GM21619 (cell line): ENCODE results near the gene COL27A1.

Experiments used
- ATAC-seq: cut with Tn5 transposase; IDR thresholded peaks from one replicate; pipeline ENCODE4 v1.9.1; 2021; ENCODE audit not compliant: unreplicated experiment

COL27A1 gene

DNA sequence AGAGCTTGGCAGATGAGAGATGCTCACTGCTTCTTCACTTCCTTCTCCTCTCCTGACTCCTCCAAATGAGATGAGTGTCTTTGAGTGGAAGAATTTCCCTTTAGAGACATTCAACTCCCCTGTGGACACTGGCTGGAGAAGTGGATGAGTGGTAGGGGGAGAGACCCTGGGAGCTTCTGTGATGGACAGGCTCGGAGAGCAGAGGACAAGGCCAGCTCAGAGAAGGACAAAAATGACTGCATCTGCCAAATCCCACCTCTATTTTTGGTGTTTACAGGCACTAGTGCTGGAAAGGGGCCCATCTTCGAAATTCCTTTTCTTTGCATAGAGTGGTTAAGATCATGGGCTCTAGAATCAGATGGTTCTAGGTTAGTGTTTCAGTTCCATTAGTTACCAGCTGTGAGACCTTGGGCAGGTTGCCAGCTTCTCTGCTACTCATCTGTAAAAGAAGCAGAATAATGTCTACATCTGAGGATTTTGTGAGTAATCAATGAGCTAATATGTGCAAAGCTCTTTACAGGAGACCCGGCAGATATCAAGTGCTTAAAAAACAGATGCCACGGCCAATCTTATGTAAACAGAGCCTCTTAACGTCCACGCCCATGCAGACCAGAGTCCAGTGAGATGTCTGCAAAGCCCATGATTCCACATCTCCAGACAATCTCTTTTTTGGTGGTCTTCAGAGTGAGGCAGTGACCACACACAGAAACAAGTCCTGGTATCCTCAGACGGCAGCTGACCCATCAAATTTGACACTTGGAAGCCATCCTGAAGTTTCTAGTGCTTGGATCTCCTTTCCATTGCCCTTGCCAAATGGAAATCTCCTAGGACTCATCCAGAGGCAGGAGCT is 13.6 kb upstream of the COL27A1 start:
- ATAC-seq: no peak

DNA sequence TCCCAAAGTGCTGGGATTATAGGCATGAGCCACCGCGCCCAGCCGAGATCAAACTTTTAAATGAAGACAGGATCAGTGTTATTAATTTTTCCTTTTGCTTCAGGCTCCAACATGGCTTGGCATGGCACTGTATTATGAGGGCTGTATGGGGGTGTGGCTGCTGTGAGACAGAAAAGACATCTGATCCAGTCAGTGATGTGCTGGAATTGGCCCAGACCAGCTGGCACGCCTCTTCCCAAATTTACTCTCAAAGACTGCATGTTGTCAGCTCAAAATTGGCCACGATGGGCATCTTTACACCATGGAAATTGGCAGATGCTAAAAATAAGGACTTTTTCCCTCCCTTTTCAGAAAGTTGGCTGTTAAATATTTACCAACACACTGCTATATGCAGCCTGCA is 12.1 kb upstream of the COL27A1 start:
- ATAC-seq: no peak

- no peak for ATAC-seq
Measured at GRCh38 chr9:114146735-114147134, 8.6 kb upstream of the COL27A1 start.

GRCh38 chr9:114149181-114149580 is 6.2 kb upstream of the COL27A1 start:
- ATAC-seq: no peak

DNA sequence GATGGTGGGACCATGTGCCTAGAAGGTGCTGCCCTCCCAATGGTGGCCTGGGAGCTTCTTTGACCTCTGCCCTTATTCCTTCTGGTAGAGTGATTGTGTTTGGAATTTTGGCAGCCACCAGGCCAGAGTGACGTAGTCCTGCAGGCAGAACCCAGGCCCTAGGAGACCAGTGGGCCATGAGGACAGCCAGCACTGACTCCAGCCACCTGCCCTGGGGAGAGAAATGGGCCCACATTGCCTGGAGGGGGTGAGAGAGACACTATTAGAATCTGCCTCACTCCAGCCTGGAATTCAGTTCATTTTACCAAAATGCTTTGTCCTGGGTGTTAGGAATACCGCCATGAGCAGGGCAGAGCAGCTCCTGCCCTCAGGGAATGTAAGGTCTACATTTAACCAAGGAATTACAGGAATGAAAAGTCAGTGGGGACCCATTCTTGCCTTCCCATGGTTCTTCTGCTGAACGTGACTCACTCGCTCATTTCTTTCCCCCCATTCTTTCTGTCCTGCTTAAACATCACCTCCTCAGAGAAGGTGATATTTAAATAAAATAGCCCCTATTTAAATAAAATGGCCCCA is 5.5 kb upstream of the COL27A1 start:
- ATAC-seq: no peak

DNA sequence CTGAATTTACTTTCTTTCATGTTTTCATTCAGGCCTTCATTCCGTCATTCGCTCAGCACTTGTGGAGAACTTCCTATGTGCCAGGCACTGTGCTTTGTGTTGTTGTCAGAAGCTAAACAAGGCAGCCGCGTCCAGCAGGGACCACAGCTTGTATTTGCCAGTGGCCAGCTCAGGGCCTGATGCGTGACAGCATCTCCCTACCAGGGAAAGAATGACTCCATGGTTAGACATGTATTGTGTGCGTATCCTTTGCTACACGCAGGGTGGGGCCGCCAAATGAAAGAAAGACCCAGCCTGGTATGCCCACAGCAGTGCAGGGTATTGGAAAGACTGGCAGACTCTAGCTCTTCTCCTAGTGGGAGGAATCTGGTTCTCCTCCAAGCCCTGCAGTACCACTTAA is 4.7 kb upstream of the COL27A1 start:
- ATAC-seq: no peak

- no peak for ATAC-seq
Measured at GRCh38 chr9:114151426-114151956, 3.8 kb upstream of the COL27A1 start.

GRCh38 chr9:114153761-114154599 is 1.4 kb upstream of the COL27A1 start:
- no peak for ATAC-seq

DNA sequence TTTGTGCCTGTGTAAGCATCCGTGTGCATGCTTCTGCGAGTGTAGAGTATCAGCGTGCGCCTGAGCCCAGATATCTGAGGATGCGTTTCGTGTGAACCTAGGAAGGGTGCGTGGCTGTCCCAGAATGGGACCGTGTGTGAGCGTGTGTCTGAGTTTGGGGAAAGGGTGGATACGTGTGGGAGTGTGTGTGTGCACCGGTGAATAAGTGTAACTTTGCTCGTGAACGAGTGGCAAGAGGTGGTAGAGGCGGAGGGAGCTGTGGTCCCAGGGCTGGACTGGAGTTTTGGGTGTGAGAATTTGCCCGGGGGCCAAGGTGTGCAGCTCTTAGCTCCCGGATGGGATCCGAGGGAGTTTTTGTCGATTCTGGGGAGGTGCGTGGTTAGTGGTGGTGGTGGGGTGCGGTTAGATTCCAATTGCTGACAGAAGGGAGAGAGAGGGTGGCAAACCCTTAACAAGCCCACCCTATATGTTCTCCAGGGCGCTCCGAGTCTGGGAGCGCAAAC is 686 bp upstream of the COL27A1 start:
- no peak for ATAC-seq

- ATAC-seq: no peak
Measured at GRCh38 chr9:114155995-114156656, 789 bp downstream of the COL27A1 start.

DNA sequence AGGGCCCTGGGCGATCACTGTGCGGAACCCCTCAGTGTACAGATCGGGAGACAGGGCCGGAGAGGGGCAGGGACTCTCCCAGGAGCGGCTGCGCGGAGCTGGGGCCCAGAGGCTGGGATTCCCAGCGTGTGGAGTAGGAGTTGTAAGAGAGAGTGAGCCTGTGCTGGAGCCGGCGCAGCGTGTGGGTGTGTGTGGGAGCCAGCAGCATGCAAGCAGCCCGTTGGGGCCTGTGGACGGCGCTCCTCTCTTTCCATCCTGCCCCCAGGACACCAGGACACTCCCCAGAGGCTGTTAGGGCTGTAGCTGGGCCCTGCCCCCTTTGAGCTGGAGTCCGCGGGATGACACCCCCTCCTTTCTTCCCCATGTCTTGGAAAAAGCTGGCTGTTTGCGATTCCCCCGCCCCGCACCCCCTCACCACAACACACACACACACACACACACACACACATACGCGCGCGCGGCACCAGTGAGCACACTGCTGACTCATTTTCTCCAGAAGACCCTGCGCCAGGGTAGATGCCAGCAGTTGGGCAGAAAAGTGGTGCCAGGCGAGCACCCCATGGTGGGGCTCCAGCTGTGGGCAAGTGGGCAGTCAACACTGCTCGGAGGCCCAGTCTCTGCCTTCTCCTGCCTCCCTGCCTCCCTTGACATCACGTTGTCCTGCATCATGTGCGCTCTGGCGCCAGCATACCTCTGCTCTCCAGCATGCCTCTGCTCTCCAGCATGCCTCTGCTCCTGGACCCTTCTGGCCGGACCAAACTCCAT is 1.5 kb downstream of the COL27A1 start:
- no peak for ATAC-seq

- no peak for ATAC-seq
Measured at GRCh38 chr9:114157516-114158176, 2.3 kb downstream of the COL27A1 start.

DNA sequence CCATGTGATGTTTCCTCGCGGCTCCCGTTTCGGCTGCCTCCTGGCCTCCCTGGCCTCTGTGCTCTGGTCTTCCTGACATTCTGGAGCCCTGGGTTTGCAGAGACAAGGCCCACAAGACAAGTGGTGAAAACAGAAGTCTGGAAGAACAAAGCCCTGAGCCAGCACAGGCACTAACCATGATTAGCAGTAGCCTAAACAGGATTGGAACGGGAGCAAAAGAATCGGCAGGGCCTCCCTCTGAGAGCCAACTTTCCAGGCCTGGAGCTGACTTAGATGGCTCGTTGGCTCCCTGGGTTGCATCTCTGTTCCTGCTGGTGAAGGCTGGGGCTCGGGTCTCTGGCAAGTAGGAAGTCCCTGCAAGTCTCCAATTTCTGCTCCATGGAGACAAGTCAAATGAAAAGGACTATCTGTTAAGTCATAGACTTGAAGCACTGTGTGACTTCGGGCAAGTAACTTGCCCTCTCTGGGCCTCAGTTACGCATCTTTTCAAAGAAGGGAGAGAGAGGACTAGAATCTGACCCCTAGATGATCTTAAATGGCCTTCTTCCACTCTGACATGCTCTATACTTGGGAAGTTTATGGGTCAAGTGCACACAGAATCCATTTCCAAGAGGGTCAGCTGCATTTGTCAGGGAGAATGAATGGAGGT is 3.3 kb downstream of the COL27A1 start:
- ATAC-seq: no peak

GRCh38 chr9:114159691-114160090 is 4.4 kb downstream of the COL27A1 start:
- ATAC-seq: no peak

- no peak for ATAC-seq
Measured at GRCh38 chr9:114161513-114161912, 6.2 kb downstream of the COL27A1 start.

GRCh38 chr9:114163517-114163951 is 8.2 kb downstream of the COL27A1 start:
- ATAC-seq: no peak

GRCh38 chr9:114164191-114164794 is 9.0 kb downstream of the COL27A1 start:
- ATAC-seq: no peak

DNA sequence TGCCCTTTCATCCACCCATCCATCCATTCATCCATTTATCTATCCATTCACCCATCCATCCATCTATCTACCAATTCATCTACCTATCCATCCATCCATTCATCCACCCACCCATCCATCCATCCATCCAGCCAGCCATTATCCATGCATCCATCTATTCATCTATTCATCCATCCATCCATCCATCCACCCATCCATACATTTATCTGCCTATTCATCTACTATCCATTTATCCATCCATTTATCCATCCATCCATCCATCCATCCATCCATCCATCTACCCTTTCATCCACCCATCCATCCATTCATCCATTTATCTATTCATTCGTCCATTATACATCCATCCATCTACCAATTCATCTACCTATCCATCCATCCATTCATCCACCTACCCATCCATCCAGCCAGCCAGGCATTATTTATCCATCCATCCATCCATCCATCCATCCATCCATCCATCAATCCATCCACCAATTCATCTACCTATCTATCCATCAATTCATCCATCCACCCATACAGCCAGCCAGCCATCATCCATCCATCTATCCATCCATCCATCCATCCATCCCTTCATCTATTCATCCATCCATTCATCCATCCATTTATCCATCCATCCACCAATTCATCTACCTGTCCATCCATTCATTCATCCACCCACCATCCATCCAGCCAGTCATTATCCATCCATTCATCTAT is 10.2 kb downstream of the COL27A1 start:
- no peak for ATAC-seq
